ENCODE measurements around the gene ZNF91.

GRCh38 chr19:23305555-23305954, 89.7 kb downstream of the ZNF91 start:
- no peak for TF ChIP-seq CTCF (IDR thresholded peaks at IDR 0.05)
- no peak for TF ChIP-seq EP300 (IDR thresholded peaks at IDR 0.05)
